ENCODE results near the gene PPAN. TPM values are rescaled to one million over a fixed set of nuclear protein-coding genes. Genes with fewer than 3 reads are reported as not detected.

Gene PPAN
- total and polyA plus RNA-seq, 5 donors: 16.5 to 29.4 (median 25.2) TPM

- Histone ChIP-seq H3K4me3 (ENCODE audit: low read length) (no peak overlapping the region), H3K27me3 (ENCODE audit: control insufficient read depth, insufficient read depth) (no peaks in the 10 kb centered on the region), H3K9me3 (ENCODE audit: control insufficient read depth, low read length) (no peaks in the 10 kb centered on the region), H3K27ac (ENCODE audit: low read length) (no peak overlapping the region), H3K4me1 (ENCODE audit: control insufficient read depth, insufficient read depth, low read length) (peaks cover 3% of the 10 kb centered on the region)
- intact Hi-C loops (cut with DNase I): no loop called here
- 71% methylated on average over 3 of the region's 3 CpGs for WGBS
- ATAC-seq (no peak), DNase-seq (no peak)
These were observed 21.4 kb upstream of the PPAN start for GRCh38 chr19:10084803-10085202.

- Histone ChIP-seq H3K4me3 (ENCODE audit: low read length) (peak within 1 kb of the TSS; percentile 75), H3K27ac (ENCODE audit: low read length) (peak within 1 kb of the TSS; percentile 72), H3K27me3 (ENCODE audit: control insufficient read depth, insufficient read depth) (no peaks in the 10 kb centered on the region), H3K4me1 (ENCODE audit: control insufficient read depth, insufficient read depth, low read length) (peaks cover 3% of the 10 kb centered on the region), H3K9me3 (ENCODE audit: control insufficient read depth, low read length) (no peaks in the 10 kb centered on the region)
- ATAC-seq: peak; percentile 94 to 95
- 5% methylated on average over 81 of the region's 81 CpGs for WGBS
- DNase-seq: peak; percentile 78 to 93 (median 92)
- intact Hi-C loops (cut with DNase I): no loop called here
These were observed 20.2 kb upstream of the PPAN start, which contains the start of gene SHFL for GRCh38 chr19:10085641-10086590. Gene SHFL, plus strand, starts transcription at chr19:10086317. Its CDS starts 111 bp downstream, at chr19:10086428.

DNA sequence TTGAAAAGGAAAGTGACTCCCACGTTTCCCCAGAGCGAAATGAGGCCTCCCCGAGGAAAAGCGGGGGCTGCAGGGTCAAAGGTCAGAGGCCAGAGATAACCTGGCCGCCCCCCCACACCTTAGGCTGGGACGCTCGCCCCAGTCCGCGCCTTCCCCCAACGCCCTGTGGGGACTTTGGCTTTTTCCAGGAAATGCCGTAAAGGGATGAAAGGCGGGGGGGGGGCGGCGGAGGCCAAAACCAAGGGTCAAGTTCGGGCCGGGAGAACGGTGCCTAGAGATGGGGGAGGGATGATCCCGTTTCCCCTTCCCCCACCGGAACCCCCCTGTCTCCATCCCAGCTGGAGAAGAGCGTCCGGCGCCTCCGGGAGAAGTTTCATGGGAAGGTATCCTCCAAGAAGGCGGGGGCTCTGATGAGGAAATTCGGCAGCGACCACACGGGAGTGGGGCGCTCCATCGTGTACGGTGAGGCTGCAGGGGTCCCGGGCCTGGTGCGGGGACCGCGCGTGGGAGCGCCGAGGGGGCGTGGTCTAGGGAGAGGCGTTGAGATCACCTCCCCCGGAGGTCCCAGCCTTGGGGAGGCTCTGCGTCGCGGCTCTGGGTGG lies 19.5 kb upstream of the PPAN start:
- Histone ChIP-seq H3K9me3 (ENCODE audit: control insufficient read depth, low read length) (no peaks in the 10 kb centered on the region), H3K4me3 (ENCODE audit: low read length) (peak overlapping the region; percentile 75), H3K27me3 (ENCODE audit: control insufficient read depth, insufficient read depth) (no peaks in the 10 kb centered on the region), H3K27ac (ENCODE audit: low read length) (peak overlapping the region; percentile 72), H3K4me1 (ENCODE audit: control insufficient read depth, insufficient read depth, low read length) (peaks cover 3% of the 10 kb centered on the region)
- ATAC-seq (peak; percentile 11 to 53), DNase-seq (peak in 2 of 3 donors; percentile 40 to 79)
- intact Hi-C loops (cut with DNase I): no loop called here
- 4% methylated on average over 43 of the region's 43 CpGs for WGBS

DNA sequence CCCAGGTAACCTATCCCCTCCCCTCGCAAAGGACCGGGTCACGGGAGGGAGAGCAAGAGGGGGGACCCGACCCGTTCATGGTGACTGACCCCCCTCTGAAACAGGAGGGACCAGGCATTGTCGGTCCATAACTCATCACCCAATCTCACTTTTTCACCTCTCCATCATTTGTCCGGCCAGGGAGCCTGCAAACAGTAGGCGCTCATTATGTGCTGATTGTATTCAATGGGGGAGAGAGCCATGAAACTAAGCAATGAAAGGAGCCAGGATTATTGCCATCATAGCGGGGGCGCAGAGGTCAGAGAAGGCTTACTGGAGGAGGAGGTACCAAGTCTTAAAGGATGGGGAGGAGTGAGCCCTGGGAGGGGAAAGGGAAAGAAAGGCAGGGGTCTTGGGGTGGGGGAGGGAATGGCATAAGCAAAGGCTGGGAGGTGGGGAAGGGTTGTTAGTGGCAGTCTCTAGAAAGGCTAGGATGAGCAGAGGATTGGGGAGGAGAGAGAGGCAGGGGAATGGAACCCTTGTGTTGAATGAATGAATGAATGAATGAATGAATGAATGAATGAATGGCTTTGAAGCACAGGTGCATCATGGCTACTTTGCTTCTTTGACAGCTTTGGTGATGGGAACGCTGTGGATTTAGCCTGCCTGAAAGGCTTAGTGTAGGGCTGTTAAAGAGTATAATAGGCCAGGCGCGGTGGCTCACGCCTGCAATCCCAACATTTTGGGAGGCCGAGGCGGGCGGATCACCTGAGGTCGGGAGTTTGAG lies 18.7 kb upstream of the PPAN start:
- Histone ChIP-seq H3K27me3 (ENCODE audit: control insufficient read depth, insufficient read depth) (no peaks in the 10 kb centered on the region), H3K9me3 (ENCODE audit: control insufficient read depth, low read length) (no peaks in the 10 kb centered on the region), H3K27ac (ENCODE audit: low read length) (peak overlapping the region; percentile 72), H3K4me3 (ENCODE audit: low read length) (peak overlapping the region; percentile 75), H3K4me1 (ENCODE audit: control insufficient read depth, insufficient read depth, low read length) (peaks cover 3% of the 10 kb centered on the region)
- DNase-seq: no peak
- 90% methylated on average over 18 of the region's 18 CpGs for WGBS
- ATAC-seq: no peak
- intact Hi-C loops (cut with DNase I): no loop called here

GRCh38 chr19:10088949-10089554 lies 17.1 kb upstream of the PPAN start:
- DNase-seq: no peak

GRCh38 chr19:10089801-10090375 lies 16.3 kb upstream of the PPAN start:
- no peak overlapping the region for H3K4me3 ChIP-seq (ENCODE audit: low read length)
- 87% methylated on average over 15 of the region's 15 CpGs for WGBS
- H3K4me1 ChIP-seq (ENCODE audit: control insufficient read depth, insufficient read depth, low read length): peaks cover 3% of the 10 kb centered on the region
- DNase-seq: no peak
- no peaks in the 10 kb centered on the region for H3K9me3 ChIP-seq (ENCODE audit: control insufficient read depth, low read length)
- no peaks in the 10 kb centered on the region for H3K27me3 ChIP-seq (ENCODE audit: control insufficient read depth, insufficient read depth)
- ATAC-seq: no peak
- no peak overlapping the region for H3K27ac ChIP-seq (ENCODE audit: low read length)
- intact Hi-C loops (cut with DNase I): no loop called here

More at GRCh38 chr19:10088949-10089554, 17.1 kb upstream of the PPAN start:
- peaks cover 3% of the 10 kb centered on the region for H3K4me1 ChIP-seq (ENCODE audit: control insufficient read depth, insufficient read depth, low read length)
- no peaks in the 10 kb centered on the region for H3K27me3 ChIP-seq (ENCODE audit: control insufficient read depth, insufficient read depth)
- intact Hi-C loops (cut with DNase I): no loop called here
- no peak overlapping the region for H3K4me3 ChIP-seq (ENCODE audit: low read length)
- no peaks in the 10 kb centered on the region for H3K9me3 ChIP-seq (ENCODE audit: control insufficient read depth, low read length)
- H3K27ac ChIP-seq (ENCODE audit: low read length): no peak overlapping the region
- WGBS: 94% methylated on average over 6 of the region's 6 CpGs
- ATAC-seq: no peak

GRCh38 chr19:10091370-10091687 lies 14.8 kb upstream of the PPAN start:
- ATAC-seq (no peak), DNase-seq (no peak)
- Histone ChIP-seq H3K27me3 (ENCODE audit: control insufficient read depth, insufficient read depth) (no peaks in the 10 kb centered on the region), H3K27ac (ENCODE audit: low read length) (no peak overlapping the region), H3K4me1 (ENCODE audit: control insufficient read depth, insufficient read depth, low read length) (peaks cover under 1% of the 10 kb centered on the region), H3K9me3 (ENCODE audit: control insufficient read depth, low read length) (no peaks in the 10 kb centered on the region), H3K4me3 (ENCODE audit: low read length) (no peak overlapping the region)
- intact Hi-C loops (cut with DNase I): no loop called here
- 95% methylated on average over 17 of the region's 17 CpGs for WGBS

- H3K4me1 ChIP-seq (ENCODE audit: control insufficient read depth, insufficient read depth, low read length): peaks cover 2% of the 10 kb centered on the region
- H3K27ac ChIP-seq (ENCODE audit: low read length): no peak overlapping the region
- intact Hi-C loops (cut with DNase I): no loop called here
- H3K9me3 ChIP-seq (ENCODE audit: control insufficient read depth, low read length): no peaks in the 10 kb centered on the region
- no peak for ATAC-seq
- no peaks in the 10 kb centered on the region for H3K27me3 ChIP-seq (ENCODE audit: control insufficient read depth, insufficient read depth)
- no peak overlapping the region for H3K4me3 ChIP-seq (ENCODE audit: low read length)
- WGBS: 77% methylated on average over 13 of the region's 13 CpGs
- DNase-seq: peak in 1 of 3 donors; percentile 60
These were observed 14.1 kb upstream of the PPAN start for GRCh38 chr19:10091895-10092641.

GRCh38 chr19:10092648-10093294 lies 13.4 kb upstream of the PPAN start:
- H3K4me3 ChIP-seq (ENCODE audit: low read length): no peak overlapping the region
- intact Hi-C loops (cut with DNase I): no loop called here
- no peak for DNase-seq
- ATAC-seq: no peak
- H3K27ac ChIP-seq (ENCODE audit: low read length): no peak overlapping the region
- peaks cover 2% of the 10 kb centered on the region for H3K4me1 ChIP-seq (ENCODE audit: control insufficient read depth, insufficient read depth, low read length)
- 92% methylated on average over 9 of the region's 9 CpGs for WGBS
- H3K9me3 ChIP-seq (ENCODE audit: control insufficient read depth, low read length): no peaks in the 10 kb centered on the region
- no peaks in the 10 kb centered on the region for H3K27me3 ChIP-seq (ENCODE audit: control insufficient read depth, insufficient read depth)
